Type B pancreatic cell (in vitro differentiated cells): ENCODE data around the gene GDPD4. TPM values are rescaled to one million over a fixed set of nuclear protein-coding genes. Genes with fewer than 3 reads are reported as not detected.

Source experiments
- DNase-seq: peaks from one replicate; pipeline ENCODE4 v3.0.0; 2021; ENCODE audit warnings: mixed read lengths; ENCODE audit not compliant: unreplicated experiment; ENCODE audit errors: extremely low spot score
- H3K27ac Mint-ChIP-seq: 2 replicates; pipeline ENCODE4 v1.8.0; 2021; ENCODE audit warnings: mild to moderate bottlenecking, mixed read lengths
- H3K27me3 Mint-ChIP-seq: 2 replicates; pipeline ENCODE4 v1.8.0; 2021; ENCODE audit warnings: mixed read lengths
- H3K36me3 Mint-ChIP-seq: 2 replicates; pipeline ENCODE4 v1.8.0; 2021; ENCODE audit warnings: mixed read lengths
- H3K4me1 Mint-ChIP-seq: one replicate; pipeline ENCODE4 v1.8.0; 2021; ENCODE audit warnings: mixed read lengths; ENCODE audit not compliant: unreplicated experiment
- H3K4me3 Mint-ChIP-seq: 2 replicates; pipeline ENCODE4 v1.8.0; 2021; ENCODE audit warnings: mild to moderate bottlenecking, mixed read lengths
- H3K9me3 Mint-ChIP-seq: 2 replicates; pipeline ENCODE4 v1.8.0; 2021; ENCODE audit warnings: mixed read lengths
- CTCF ChIP-seq: fragments of 200-600 bp; sonication (generic); conservative IDR thresholded peaks from 2 replicates; pipeline ENCODE4 v1.5.0; 2021; ENCODE audit warnings: antibody characterized with exemption, mild to moderate bottlenecking
- total RNA-seq: library from RNA; stranded (reverse); gene quantifications from 2 replicates; pipeline ENCODE4 v1.2.1, GENCODE V29; 2021; ENCODE audit warnings: low replicate concordance

The GDPD4 gene
- total RNA-seq, 1 donor from 2014 or later = not detected

DNA sequence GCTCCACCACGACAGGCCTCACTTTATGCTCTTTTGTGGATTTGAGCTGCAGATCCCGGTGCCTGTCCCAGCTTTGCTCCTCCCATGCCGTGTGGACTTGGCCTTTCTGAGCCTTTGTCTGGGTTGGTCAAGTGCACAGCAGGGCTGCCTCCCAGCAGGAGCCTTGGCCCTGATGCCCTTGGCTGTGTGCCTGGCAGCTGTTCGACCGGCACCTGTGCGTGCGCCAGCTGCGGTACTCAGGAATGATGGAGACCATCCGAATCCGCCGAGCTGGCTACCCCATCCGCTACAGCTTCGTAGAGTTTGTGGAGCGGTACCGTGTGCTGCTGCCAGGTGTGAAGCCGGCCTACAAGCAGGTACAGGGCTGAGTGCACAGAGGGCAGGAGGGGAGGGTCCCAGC, 126.9 kb downstream of the GDPD4 start:
- Mint-ChIP-seq H3K4me1 (peaks cover 18% of the 10 kb centered on the region), H3K27ac (peak overlapping the region; percentile 67), H3K36me3 (no peaks in the 10 kb centered on the region), H3K4me3 (no peak overlapping the region), H3K27me3 (no peaks in the 10 kb centered on the region), H3K9me3 (no peaks in the 10 kb centered on the region)
- no peak for TF ChIP-seq CTCF
- no peak for DNase-seq

DNA sequence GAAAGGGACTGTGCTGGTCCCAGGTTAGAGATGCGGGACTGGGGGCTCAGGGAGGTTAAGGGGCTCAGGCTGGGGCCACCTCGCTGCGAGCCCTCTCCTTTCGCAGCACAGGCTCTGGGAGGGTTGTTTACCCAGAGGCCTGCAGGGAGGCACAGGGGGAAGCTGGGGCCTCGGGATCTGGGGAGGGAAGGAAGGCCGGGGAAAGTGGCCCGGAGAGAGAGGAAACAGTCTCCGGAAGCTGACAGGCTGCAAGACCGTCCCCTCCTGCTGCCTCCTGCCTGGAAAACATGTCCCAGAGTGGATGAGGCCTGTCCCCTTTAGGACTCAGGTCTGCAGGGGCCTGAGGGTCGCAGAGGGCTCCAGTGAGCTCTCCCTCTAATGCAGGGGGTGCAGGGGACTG, 128.0 kb downstream of the GDPD4 start:
- H3K27me3 Mint-ChIP-seq = no peaks in the 10 kb centered on the region
- peaks cover 18% of the 10 kb centered on the region for H3K4me1 Mint-ChIP-seq
- no peak for TF ChIP-seq CTCF
- H3K4me3 Mint-ChIP-seq = no peak overlapping the region
- peak overlapping the region; percentile 32 for H3K27ac Mint-ChIP-seq
- no peak for DNase-seq
- no peaks in the 10 kb centered on the region for H3K9me3 Mint-ChIP-seq
- H3K36me3 Mint-ChIP-seq = no peaks in the 10 kb centered on the region

DNA sequence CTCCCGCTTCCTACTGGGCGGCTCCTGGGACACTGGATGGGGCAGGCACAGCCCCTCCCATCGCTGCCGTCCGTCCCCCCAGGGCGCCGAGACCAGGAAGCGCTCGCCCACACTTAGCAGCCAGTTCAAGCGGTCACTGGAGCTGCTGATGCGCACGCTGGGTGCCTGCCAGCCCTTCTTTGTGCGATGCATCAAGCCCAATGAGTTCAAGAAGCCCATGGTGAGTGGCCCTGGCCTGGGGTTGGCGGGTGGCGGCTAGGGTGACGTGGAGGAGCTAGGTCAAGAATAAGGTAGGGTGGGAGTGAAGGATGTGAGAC, 128.9 kb downstream of the GDPD4 start:
- no peaks in the 10 kb centered on the region for H3K27me3 Mint-ChIP-seq
- no peak for DNase-seq
- no peak for TF ChIP-seq CTCF
- H3K27ac Mint-ChIP-seq = no peak overlapping the region
- H3K4me3 Mint-ChIP-seq = no peak overlapping the region
- peaks cover 18% of the 10 kb centered on the region for H3K4me1 Mint-ChIP-seq
- no peaks in the 10 kb centered on the region for H3K9me3 Mint-ChIP-seq
- H3K36me3 Mint-ChIP-seq = no peaks in the 10 kb centered on the region

- H3K36me3 Mint-ChIP-seq = no peaks in the 10 kb centered on the region
- H3K27me3 Mint-ChIP-seq = no peaks in the 10 kb centered on the region
- no peak for DNase-seq
- no peaks in the 10 kb centered on the region for H3K9me3 Mint-ChIP-seq
- peaks cover 18% of the 10 kb centered on the region for H3K4me1 Mint-ChIP-seq
- no peak overlapping the region for H3K27ac Mint-ChIP-seq
- no peak for TF ChIP-seq CTCF
- no peak overlapping the region for H3K4me3 Mint-ChIP-seq
These were observed 129.4 kb downstream of the GDPD4 start for GRCh38 chr11:77171885-77172665.

GRCh38 chr11:77171254-77171653, 130.2 kb downstream of the GDPD4 start:
- H3K4me3 Mint-ChIP-seq = no peak overlapping the region
- H3K36me3 Mint-ChIP-seq = no peaks in the 10 kb centered on the region
- DNase-seq = no peak
- H3K27ac Mint-ChIP-seq = peak overlapping the region; percentile 74
- H3K9me3 Mint-ChIP-seq = no peaks in the 10 kb centered on the region
- H3K4me1 Mint-ChIP-seq = peaks cover 18% of the 10 kb centered on the region
- TF ChIP-seq CTCF = no peak
- no peaks in the 10 kb centered on the region for H3K27me3 Mint-ChIP-seq
